GM21529 (cell line): Measurements from ENCODE around the gene LYL1.

Source experiments
- ATAC-seq: cut with Tn5 transposase; IDR thresholded peaks from one replicate; pipeline ENCODE4 v1.9.1; 2021; ENCODE audit not compliant: unreplicated experiment

Gene LYL1

GRCh38 chr19:13078381-13078780, 24.3 kb downstream of the LYL1 start:
- ATAC-seq: no peak

GRCh38 chr19:13077240-13077639, 25.4 kb downstream of the LYL1 start:
- ATAC-seq: no peak

GRCh38 chr19:13076787-13077186, 25.9 kb downstream of the LYL1 start:
- no peak for ATAC-seq

- ATAC-seq: no peak
These were observed 26.3 kb downstream of the LYL1 start for GRCh38 chr19:13076320-13076719.

- ATAC-seq: no peak
These were observed 28.3 kb downstream of the LYL1 start for GRCh38 chr19:13074378-13074777.

GRCh38 chr19:13073263-13073662, 29.4 kb downstream of the LYL1 start:
- ATAC-seq: no peak

GRCh38 chr19:13072188-13072908, 30.3 kb downstream of the LYL1 start:
- no peak for ATAC-seq

- ATAC-seq: no peak
These were observed 31.0 kb downstream of the LYL1 start for GRCh38 chr19:13071444-13072187.

GRCh38 chr19:13070425-13071140, 32.1 kb downstream of the LYL1 start:
- ATAC-seq: no peak

- no peak for ATAC-seq
These were observed 33.0 kb downstream of the LYL1 start for GRCh38 chr19:13069415-13070359.

- ATAC-seq: no peak
These were observed 34.4 kb downstream of the LYL1 start for GRCh38 chr19:13068085-13068846.

- no peak for ATAC-seq
These were observed 35.5 kb downstream of the LYL1 start for GRCh38 chr19:13066933-13067807.

- no peak for ATAC-seq
These were observed 36.4 kb downstream of the LYL1 start for GRCh38 chr19:13066226-13066625.

- no peak for ATAC-seq
These were observed 38.6 kb downstream of the LYL1 start for GRCh38 chr19:13064092-13064489.

GRCh38 chr19:13063461-13064091, 39.1 kb downstream of the LYL1 start:
- no peak for ATAC-seq

- no peak for ATAC-seq
These were observed 40.3 kb downstream of the LYL1 start for GRCh38 chr19:13062317-13062716.

- peak; percentile 69 for ATAC-seq
These were observed 41.4 kb downstream of the LYL1 start for GRCh38 chr19:13060964-13061927.
